NCI-H446 (cell line): ENCODE data around the gene FGD4.
A peak's percentile ranks its signal among the peaks of the same experiment; 100 is the strongest.
"Not testable (repeated sequence)": the region's sequence is repeated elsewhere in the genome, so short reads cannot be mapped to it uniquely, and the experiment has no call there.

Experiments
- DNase-seq, 2 experiments: peaks; one replicate each; lab custom pipeline; 2025; lab: John Stamatoyannopoulos, UW

FGD4 gene

GRCh38 chr12:32522331-32523221 lies 123.2 kb downstream of the FGD4 start:
- DNase-seq, result no peak

GRCh38 chr12:32525802-32526201 lies 126.4 kb downstream of the FGD4 start:
- DNase-seq, result not testable (repeated sequence)

- not testable (repeated sequence) for DNase-seq
Observed at GRCh38 chr12:32526343-32526742, 127.0 kb downstream of the FGD4 start.

- no peak for DNase-seq
Observed at GRCh38 chr12:32532422-32532821, 133.1 kb downstream of the FGD4 start.

GRCh38 chr12:32532951-32533350 lies 133.6 kb downstream of the FGD4 start:
- no peak for DNase-seq

- not testable (repeated sequence) for DNase-seq
Observed at GRCh38 chr12:32533506-32533905, 134.1 kb downstream of the FGD4 start.

- peak in 1 of 2 experiments; percentile 29 for DNase-seq
Observed at GRCh38 chr12:32533971-32534590, 134.7 kb downstream of the FGD4 start.

GRCh38 chr12:32534698-32535097 lies 135.3 kb downstream of the FGD4 start:
- no peak for DNase-seq

GRCh38 chr12:32535288-32535999 lies 136.1 kb downstream of the FGD4 start:
- DNase-seq, result peak; percentile 61 to 80

GRCh38 chr12:32536000-32536345 lies 136.6 kb downstream of the FGD4 start:
- DNase-seq, result no peak

- DNase-seq, result no peak
Observed at GRCh38 chr12:32541754-32542374, 142.5 kb downstream of the FGD4 start.

GRCh38 chr12:32542428-32543229 lies 143.3 kb downstream of the FGD4 start:
- no peak for DNase-seq

GRCh38 chr12:32544893-32545292 lies 145.5 kb downstream of the FGD4 start:
- DNase-seq, result no peak

- DNase-seq, result peak; percentile 4 to 37
Observed at GRCh38 chr12:32545413-32545980, 146.1 kb downstream of the FGD4 start.

- DNase-seq, result no peak
Observed at GRCh38 chr12:32546272-32546671, 146.9 kb downstream of the FGD4 start.

- peak in 1 of 2 experiments; percentile 59 for DNase-seq
Observed at GRCh38 chr12:32548691-32549281, 149.4 kb downstream of the FGD4 start.

- no peak for DNase-seq
Observed at GRCh38 chr12:32549675-32550079, 150.3 kb downstream of the FGD4 start.

GRCh38 chr12:32551058-32551457 lies 151.7 kb downstream of the FGD4 start:
- DNase-seq, result no peak

- DNase-seq, result no peak
Observed at GRCh38 chr12:32558903-32559302, 159.5 kb downstream of the FGD4 start.

- DNase-seq, result no peak
Observed at GRCh38 chr12:32559434-32559833, 160.1 kb downstream of the FGD4 start.

GRCh38 chr12:32560520-32560919 lies 161.2 kb downstream of the FGD4 start:
- no peak for DNase-seq
